Activated T-cell treated with anti-CD3 and anti-CD28 coated beads, Interleukin-2, amount 50 U/mL, for 72 hours (primary cell): ENCODE data around the gene ACTN4. TPM values are rescaled to one million over a fixed set of nuclear protein-coding genes. Genes with fewer than 3 reads are reported as not detected.
A peak's percentile ranks its signal among the peaks of the same experiment; 100 is the strongest.
"Not testable (repeated sequence)": the region's sequence is repeated elsewhere in the genome, so short reads cannot be mapped to it uniquely, and the experiment has no call there.

Experiments used
- ATAC-seq, 2 donors: fragments of 150-1000 bp; cut with Tn5 transposase; replicated peaks in 1 of 2; 2 replicates each; pipeline ENCODE4 v1.10.0; 2021; ENCODE audit warnings: moderate library complexity in 2 of 2, mild to moderate bottlenecking in 1 of 2
- DNase-seq, 2 donors: peaks; one replicate each; pipeline ENCODE4 v3.0.0; 2021 to 2022; ENCODE audit warnings: mixed read lengths in 1 of 2
- H3K27ac Mint-ChIP-seq: one replicate; pipeline ENCODE4 v1.8.0; 2022; ENCODE audit warnings: mild to moderate bottlenecking, moderate library complexity, mixed read lengths
- H3K27me3 Mint-ChIP-seq: one replicate; pipeline ENCODE4 v1.8.0; 2022; ENCODE audit warnings: low read depth, mixed read lengths
- H3K36me3 Mint-ChIP-seq, 2 donors: one replicate each; pipeline ENCODE4 v1.8.0; 2022; ENCODE audit warnings: mixed read lengths in 2 of 2, mild to moderate bottlenecking in 1 of 2; ENCODE audit not compliant: insufficient read depth in 2 of 2
- H3K4me1 Mint-ChIP-seq: one replicate; pipeline ENCODE4 v1.8.0; 2022; ENCODE audit warnings: low read depth, mixed read lengths
- H3K4me3 Mint-ChIP-seq, 2 donors: one replicate each; pipeline ENCODE4 v1.8.0; 2022; ENCODE audit warnings: mild to moderate bottlenecking in 2 of 2, mixed read lengths in 2 of 2, moderate library complexity in 2 of 2
- H3K9me3 Mint-ChIP-seq, 2 donors: one replicate each; pipeline ENCODE4 v1.8.0; 2022; ENCODE audit warnings: mixed read lengths in 2 of 2
- total RNA-seq, 2 donors: library from RNA; stranded (reverse); gene quantifications; one replicate each; pipeline ENCODE4 v1.2.3, GENCODE V29; 2022

ACTN4 gene
- total RNA-seq, 2 donors from 2014 or later: 200 to 227 TPM

GRCh38 chr19:38624822-38625221, 22.6 kb upstream of the ACTN4 start:
- Mint-ChIP-seq H3K9me3 (no peaks in the 10 kb centered on the region), H3K36me3 (peaks cover 18 to 26% of the 10 kb centered on the region in 2 donors), H3K4me1 (peaks cover 16% of the 10 kb centered on the region), H3K27ac (peak overlapping the region; percentile 70), H3K4me3 (no peak overlapping the region), H3K27me3 (no peaks in the 10 kb centered on the region)
- no peak for DNase-seq
- ATAC-seq: no peak

- H3K27me3 Mint-ChIP-seq: no peaks in the 10 kb centered on the region
- ATAC-seq (no peak), DNase-seq (no peak)
- H3K4me3 Mint-ChIP-seq: no peak overlapping the region
- H3K9me3 Mint-ChIP-seq: no peaks in the 10 kb centered on the region
- peaks cover 19 to 22% of the 10 kb centered on the region in 2 donors for H3K36me3 Mint-ChIP-seq
- H3K27ac Mint-ChIP-seq: no peak overlapping the region
- peaks cover 8% of the 10 kb centered on the region for H3K4me1 Mint-ChIP-seq
Measured at GRCh38 chr19:38626401-38626800, 21.0 kb upstream of the ACTN4 start.

- Mint-ChIP-seq H3K27me3 (no peaks in the 10 kb centered on the region), H3K4me1 (peaks cover 3% of the 10 kb centered on the region), H3K36me3 (peaks cover 17 to 21% of the 10 kb centered on the region in 2 donors), H3K4me3 (no peak overlapping the region), H3K27ac (no peak overlapping the region), H3K9me3 (no peaks in the 10 kb centered on the region)
- ATAC-seq (no peak), DNase-seq (no peak)
Measured at GRCh38 chr19:38629568-38629967, 17.9 kb upstream of the ACTN4 start.

GRCh38 chr19:38631301-38631700, 16.1 kb upstream of the ACTN4 start:
- not testable (repeated sequence) for H3K9me3 Mint-ChIP-seq, DNase-seq, H3K27me3 Mint-ChIP-seq, H3K4me3 Mint-ChIP-seq, ATAC-seq
- Mint-ChIP-seq H3K36me3 (peaks cover 16 to 21% of the 10 kb centered on the region in 2 donors), H3K4me1 (peaks cover 16% of the 10 kb centered on the region), H3K27ac (peak overlapping the region; percentile 9)

GRCh38 chr19:38631811-38632475, 15.5 kb upstream of the ACTN4 start:
- not testable (repeated sequence) for H3K27me3 Mint-ChIP-seq, H3K27ac Mint-ChIP-seq, H3K9me3 Mint-ChIP-seq, H3K4me3 Mint-ChIP-seq, ATAC-seq, DNase-seq
- H3K4me1 Mint-ChIP-seq: peaks cover 22% of the 10 kb centered on the region
- H3K36me3 Mint-ChIP-seq: peaks cover 15 to 23% of the 10 kb centered on the region in 2 donors

- Mint-ChIP-seq H3K4me1 (peaks cover 28% of the 10 kb centered on the region), H3K9me3 (no peaks in the 10 kb centered on the region), H3K27ac (no peak overlapping the region), H3K27me3 (no peaks in the 10 kb centered on the region), H3K36me3 (peaks cover 13 to 22% of the 10 kb centered on the region in 2 donors), H3K4me3 (no peak overlapping the region)
- no peak for ATAC-seq
- DNase-seq: no peak
Measured at GRCh38 chr19:38632476-38633213, 14.8 kb upstream of the ACTN4 start.

GRCh38 chr19:38634757-38635482, 12.5 kb upstream of the ACTN4 start:
- peak overlapping the region; percentile 94 for H3K27ac Mint-ChIP-seq
- no peak for ATAC-seq
- H3K36me3 Mint-ChIP-seq: peaks cover 11 to 19% of the 10 kb centered on the region in 2 donors
- H3K4me1 Mint-ChIP-seq: peaks cover 28% of the 10 kb centered on the region
- peak overlapping the region; percentile 51 to 52 for H3K4me3 Mint-ChIP-seq
- no peaks in the 10 kb centered on the region for H3K9me3 Mint-ChIP-seq
- peak; percentile 72 to 83 for DNase-seq
- H3K27me3 Mint-ChIP-seq: no peaks in the 10 kb centered on the region

- Mint-ChIP-seq H3K4me1 (peaks cover 28% of the 10 kb centered on the region), H3K36me3 (peaks cover 11 to 18% of the 10 kb centered on the region in 2 donors), H3K27ac (peak overlapping the region; percentile 16), H3K27me3 (no peaks in the 10 kb centered on the region), H3K9me3 (no peaks in the 10 kb centered on the region), H3K4me3 (peak overlapping the region in 1 of 2 donors; percentile 10)
- DNase-seq: no peak
- no peak for ATAC-seq
Measured at GRCh38 chr19:38635483-38636399, 11.7 kb upstream of the ACTN4 start.

- ATAC-seq: no peak
- peaks cover 28% of the 10 kb centered on the region for H3K4me1 Mint-ChIP-seq
- no peak overlapping the region for H3K27ac Mint-ChIP-seq
- H3K36me3 Mint-ChIP-seq: peaks cover 6 to 8% of the 10 kb centered on the region in 2 donors
- no peak for DNase-seq
- no peak overlapping the region for H3K4me3 Mint-ChIP-seq
- no peaks in the 10 kb centered on the region for H3K27me3 Mint-ChIP-seq
- H3K9me3 Mint-ChIP-seq: no peaks in the 10 kb centered on the region
Measured at GRCh38 chr19:38638461-38638860, 9.0 kb upstream of the ACTN4 start.

- no peak overlapping the region for H3K4me3 Mint-ChIP-seq
- ATAC-seq (no peak), DNase-seq (no peak)
- no peaks in the 10 kb centered on the region for H3K27me3 Mint-ChIP-seq
- no peak overlapping the region for H3K27ac Mint-ChIP-seq
- H3K36me3 Mint-ChIP-seq: peaks cover 4 to 5% of the 10 kb centered on the region in 2 donors
- no peaks in the 10 kb centered on the region for H3K9me3 Mint-ChIP-seq
- peaks cover 24% of the 10 kb centered on the region for H3K4me1 Mint-ChIP-seq
Measured at GRCh38 chr19:38639679-38640078, 7.8 kb upstream of the ACTN4 start.

- ATAC-seq (no peak), DNase-seq (no peak)
- Mint-ChIP-seq H3K4me1 (peaks cover 20% of the 10 kb centered on the region), H3K27ac (no peak overlapping the region), H3K9me3 (no peaks in the 10 kb centered on the region), H3K36me3 (peaks cover 1 to 2% of the 10 kb centered on the region in 2 donors), H3K4me3 (no peak overlapping the region), H3K27me3 (no peaks in the 10 kb centered on the region)
Measured at GRCh38 chr19:38640368-38640767, 7.1 kb upstream of the ACTN4 start.

GRCh38 chr19:38642176-38642575, 5.3 kb upstream of the ACTN4 start:
- peaks cover 3% of the 10 kb centered on the region for H3K4me1 Mint-ChIP-seq
- H3K27ac Mint-ChIP-seq: no peak overlapping the region
- no peaks in the 10 kb centered on the region for H3K27me3 Mint-ChIP-seq
- H3K36me3 Mint-ChIP-seq: no peaks in the 10 kb centered on the region
- DNase-seq (no peak), ATAC-seq (no peak)
- no peaks in the 10 kb centered on the region for H3K9me3 Mint-ChIP-seq
- H3K4me3 Mint-ChIP-seq: no peak overlapping the region
